Measurements from ENCODE around the gene TPM4. TPM values are rescaled to one million over a fixed set of nuclear protein-coding genes. Genes with fewer than 3 reads are reported as not detected.
A peak's percentile ranks its signal among the peaks of the same experiment; 100 is the strongest.

Gene TPM4
- total RNA-seq, 1 donor from 2014 or later: 283 TPM

GRCh38 chr19:16036941-16037340 is 39.4 kb upstream of the TPM4 start:
- intact Hi-C loops (cut with micrococcal nuclease): no loop called here
- Mint-ChIP-seq H3K36me3 (ENCODE audit: low read depth) (no peaks in the 10 kb centered on the region), H3K4me1 (peaks cover 7% of the 10 kb centered on the region), H3K9me3 (no peaks in the 10 kb centered on the region), H3K27me3 (peaks cover 2% of the 10 kb centered on the region), H3K4me3 (no peak overlapping the region), H3K27ac (no peak overlapping the region)
- no peak for DNase-seq

DNA sequence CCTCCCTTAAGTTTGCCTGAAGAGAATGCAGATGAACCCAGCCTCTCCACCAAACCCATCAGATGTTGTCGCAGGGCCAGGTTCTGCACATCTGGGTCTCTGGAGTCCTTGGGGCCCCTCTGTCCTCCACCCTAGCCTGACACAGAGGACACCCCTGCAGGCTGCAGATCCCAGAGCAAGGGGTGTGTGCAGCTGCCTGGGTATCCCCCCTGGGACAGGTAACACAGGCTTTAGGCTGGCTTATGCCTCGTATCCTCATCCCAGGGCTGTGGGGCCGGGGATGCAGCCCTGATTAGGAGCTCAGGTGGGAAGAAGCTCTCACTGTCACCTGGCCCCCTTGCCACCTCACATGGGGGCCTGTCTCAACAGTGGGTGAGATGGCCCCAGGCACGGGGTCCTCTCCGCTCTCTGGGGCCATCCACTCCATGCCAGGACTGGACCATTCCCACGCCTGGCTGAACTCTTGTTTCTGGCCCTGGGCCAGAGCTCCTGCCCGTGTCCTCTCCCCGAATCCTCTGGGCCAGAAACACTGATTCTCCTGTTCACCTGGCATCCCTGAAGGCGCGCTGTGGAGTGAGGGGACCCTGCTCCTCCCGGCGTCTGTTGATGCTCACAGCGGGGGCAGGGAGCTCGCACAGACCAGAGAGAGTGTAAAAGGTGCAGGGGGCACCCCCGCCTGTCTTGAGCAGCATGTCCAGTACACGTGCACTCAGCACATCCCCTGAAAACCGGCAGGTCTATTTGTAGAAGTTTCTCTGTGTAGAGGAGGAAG is 38.7 kb upstream of the TPM4 start:
- no peak for DNase-seq
- peaks cover 3% of the 10 kb centered on the region for H3K27me3 Mint-ChIP-seq
- no peaks in the 10 kb centered on the region for H3K36me3 Mint-ChIP-seq (ENCODE audit: low read depth)
- H3K9me3 Mint-ChIP-seq: no peaks in the 10 kb centered on the region
- H3K27ac Mint-ChIP-seq: no peak overlapping the region
- intact Hi-C loops (cut with micrococcal nuclease): no loop called here
- H3K4me1 Mint-ChIP-seq: peaks cover 7% of the 10 kb centered on the region
- no peak overlapping the region for H3K4me3 Mint-ChIP-seq

GRCh38 chr19:16038196-16038695 is 38.0 kb upstream of the TPM4 start:
- Mint-ChIP-seq H3K9me3 (no peaks in the 10 kb centered on the region), H3K27me3 (peaks cover 6% of the 10 kb centered on the region), H3K36me3 (ENCODE audit: low read depth) (no peaks in the 10 kb centered on the region), H3K27ac (no peak overlapping the region), H3K4me1 (peaks cover 7% of the 10 kb centered on the region), H3K4me3 (no peak overlapping the region)
- intact Hi-C loops (cut with micrococcal nuclease): no loop called here
- no peak for DNase-seq

- no peaks in the 10 kb centered on the region for H3K9me3 Mint-ChIP-seq
- H3K27ac Mint-ChIP-seq: no peak overlapping the region
- H3K4me3 Mint-ChIP-seq: no peak overlapping the region
These were observed 37.2 kb upstream of the TPM4 start for GRCh38 chr19:16039081-16039480.

DNA sequence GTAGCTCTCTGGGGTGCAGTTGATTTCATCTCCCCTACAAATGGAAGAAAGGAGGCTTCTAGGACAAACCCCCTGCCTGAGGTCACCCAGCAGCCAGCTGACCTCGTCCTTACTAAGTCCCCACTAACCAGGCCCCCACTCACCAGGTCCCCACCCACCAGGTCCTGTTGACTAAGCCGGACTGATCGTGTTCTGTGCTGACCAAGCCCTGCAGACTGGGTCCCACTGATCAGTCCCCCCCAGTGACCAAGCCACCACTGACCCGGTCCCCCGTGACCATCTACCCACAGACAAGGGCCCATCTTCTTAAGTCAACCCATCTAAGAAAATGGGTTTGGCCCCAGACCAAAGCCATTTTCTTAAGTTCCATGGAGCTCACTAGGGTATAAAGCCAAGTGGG is 36.8 kb upstream of the TPM4 start:
- Mint-ChIP-seq H3K9me3 (no peaks in the 10 kb centered on the region), H3K4me1 (peaks cover 7% of the 10 kb centered on the region), H3K36me3 (ENCODE audit: low read depth) (no peaks in the 10 kb centered on the region), H3K27me3 (peaks cover 11% of the 10 kb centered on the region), H3K4me3 (no peak overlapping the region), H3K27ac (no peak overlapping the region)
- DNase-seq: no peak
- intact Hi-C loops (cut with micrococcal nuclease): no loop called here

More at GRCh38 chr19:16039081-16039480, 37.2 kb upstream of the TPM4 start:
- Mint-ChIP-seq H3K27me3 (peaks cover 10% of the 10 kb centered on the region), H3K4me1 (peaks cover 7% of the 10 kb centered on the region), H3K36me3 (ENCODE audit: low read depth) (no peaks in the 10 kb centered on the region)
- DNase-seq: no peak
- intact Hi-C loops (cut with micrococcal nuclease): no loop called here

GRCh38 chr19:16040642-16041041 is 35.7 kb upstream of the TPM4 start:
- intact Hi-C loops (cut with micrococcal nuclease): loop anchor here (1.0 to 10.0 kb wide), 2 partner anchors 142 to 416 kb away; no protein-coding TSS in a partner anchor
- H3K36me3 Mint-ChIP-seq (ENCODE audit: low read depth): no peaks in the 10 kb centered on the region
- peak overlapping the region; percentile 31 for H3K27ac Mint-ChIP-seq
- DNase-seq: no peak
- H3K9me3 Mint-ChIP-seq: no peaks in the 10 kb centered on the region
- peaks cover 7% of the 10 kb centered on the region for H3K4me1 Mint-ChIP-seq
- no peak overlapping the region for H3K4me3 Mint-ChIP-seq
- H3K27me3 Mint-ChIP-seq: peaks cover 13% of the 10 kb centered on the region

- Mint-ChIP-seq H3K4me3 (peak overlapping the region; percentile 62), H3K27ac (no peak overlapping the region), H3K9me3 (no peaks in the 10 kb centered on the region), H3K4me1 (peaks cover 7% of the 10 kb centered on the region), H3K36me3 (ENCODE audit: low read depth) (no peaks in the 10 kb centered on the region), H3K27me3 (peaks cover 13% of the 10 kb centered on the region)
- intact Hi-C loops (cut with micrococcal nuclease): loop anchor here (1.0 to 10.0 kb wide), 2 partner anchors 141 to 417 kb away; no protein-coding TSS in a partner anchor
- peak; percentile 94 for DNase-seq
These were observed 34.9 kb upstream of the TPM4 start for GRCh38 chr19:16041299-16041990.

- intact Hi-C loops (cut with micrococcal nuclease): loop anchor here (1.0 to 10.0 kb wide), 2 partner anchors 140 to 417 kb away; no protein-coding TSS in a partner anchor
- Mint-ChIP-seq H3K4me3 (no peak overlapping the region), H3K27me3 (peaks cover 13% of the 10 kb centered on the region), H3K4me1 (peaks cover 7% of the 10 kb centered on the region), H3K36me3 (ENCODE audit: low read depth) (no peaks in the 10 kb centered on the region), H3K9me3 (no peaks in the 10 kb centered on the region), H3K27ac (no peak overlapping the region)
- no peak for DNase-seq
These were observed 34.3 kb upstream of the TPM4 start for GRCh38 chr19:16041991-16042386.

DNA sequence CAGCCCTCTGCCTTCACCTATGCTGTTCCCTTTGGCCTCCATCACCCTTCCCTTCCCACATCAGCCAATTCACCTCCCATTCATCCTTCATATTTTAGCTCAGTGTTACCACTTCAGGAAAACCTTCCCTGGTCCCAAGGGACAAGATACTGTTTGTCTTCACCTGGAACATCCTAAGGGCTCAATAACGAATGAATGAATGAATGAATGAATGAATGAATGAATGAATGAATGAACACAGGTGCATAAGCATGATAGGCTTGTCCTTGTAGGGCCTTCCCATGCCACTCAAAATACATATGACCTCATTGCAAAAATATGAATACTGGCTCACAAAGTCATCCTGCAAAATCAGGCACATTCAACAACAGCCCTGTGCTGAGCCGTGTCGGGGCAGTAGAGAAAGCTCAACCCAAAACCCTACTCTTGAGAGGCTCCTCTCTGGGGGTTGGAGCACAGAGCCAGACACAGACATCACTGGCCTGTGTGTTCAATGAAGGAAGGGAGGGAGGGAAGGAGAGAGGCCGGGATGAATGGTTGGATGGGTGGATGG is 33.7 kb upstream of the TPM4 start:
- H3K27ac Mint-ChIP-seq: no peak overlapping the region
- no peaks in the 10 kb centered on the region for H3K9me3 Mint-ChIP-seq
- H3K27me3 Mint-ChIP-seq: peaks cover 13% of the 10 kb centered on the region
- H3K36me3 Mint-ChIP-seq (ENCODE audit: low read depth): no peaks in the 10 kb centered on the region
- H3K4me3 Mint-ChIP-seq: no peak overlapping the region
- H3K4me1 Mint-ChIP-seq: peaks cover 7% of the 10 kb centered on the region
- intact Hi-C loops (cut with micrococcal nuclease): loop anchor here (10.0 kb wide), 1 partner anchor 418 kb away; no protein-coding TSS in a partner anchor
- no peak for DNase-seq

GRCh38 chr19:16043156-16043757 is 33.0 kb upstream of the TPM4 start:
- peaks cover 7% of the 10 kb centered on the region for H3K4me1 Mint-ChIP-seq
- H3K36me3 Mint-ChIP-seq (ENCODE audit: low read depth): no peaks in the 10 kb centered on the region
- no peak overlapping the region for H3K4me3 Mint-ChIP-seq
- DNase-seq: no peak
- H3K9me3 Mint-ChIP-seq: no peaks in the 10 kb centered on the region
- intact Hi-C loops (cut with micrococcal nuclease): loop anchor here (10.0 kb wide), 1 partner anchor 418 kb away; no protein-coding TSS in a partner anchor
- no peak overlapping the region for H3K27ac Mint-ChIP-seq
- H3K27me3 Mint-ChIP-seq: peaks cover 13% of the 10 kb centered on the region

DNA sequence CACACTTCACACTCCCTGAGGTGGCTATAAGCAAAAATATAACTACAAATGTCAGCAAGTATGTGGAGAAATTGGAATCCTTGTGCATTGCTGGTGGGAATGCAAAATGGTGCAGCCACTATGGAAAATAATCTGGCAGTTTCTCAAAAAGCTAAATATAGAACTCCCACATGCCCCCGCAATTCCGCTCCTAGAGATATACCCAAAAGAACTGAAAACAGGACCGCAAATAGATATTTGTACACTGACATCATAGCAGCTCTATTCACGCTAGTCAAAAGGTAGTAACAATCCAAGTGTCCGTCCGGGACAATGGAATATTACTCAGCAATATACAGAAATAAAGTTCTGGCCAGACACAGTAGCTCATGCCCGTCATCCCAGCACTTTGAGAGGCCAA is 31.5 kb upstream of the TPM4 start:
- no peak overlapping the region for H3K27ac Mint-ChIP-seq
- peaks cover 13% of the 10 kb centered on the region for H3K27me3 Mint-ChIP-seq
- intact Hi-C loops (cut with micrococcal nuclease): loop anchor here (10.0 kb wide), 1 partner anchor 420 kb away; no protein-coding TSS in a partner anchor
- H3K9me3 Mint-ChIP-seq: no peaks in the 10 kb centered on the region
- H3K4me1 Mint-ChIP-seq: peaks cover 7% of the 10 kb centered on the region
- H3K36me3 Mint-ChIP-seq (ENCODE audit: low read depth): no peaks in the 10 kb centered on the region
- H3K4me3 Mint-ChIP-seq: no peak overlapping the region
- no peak for DNase-seq

DNA sequence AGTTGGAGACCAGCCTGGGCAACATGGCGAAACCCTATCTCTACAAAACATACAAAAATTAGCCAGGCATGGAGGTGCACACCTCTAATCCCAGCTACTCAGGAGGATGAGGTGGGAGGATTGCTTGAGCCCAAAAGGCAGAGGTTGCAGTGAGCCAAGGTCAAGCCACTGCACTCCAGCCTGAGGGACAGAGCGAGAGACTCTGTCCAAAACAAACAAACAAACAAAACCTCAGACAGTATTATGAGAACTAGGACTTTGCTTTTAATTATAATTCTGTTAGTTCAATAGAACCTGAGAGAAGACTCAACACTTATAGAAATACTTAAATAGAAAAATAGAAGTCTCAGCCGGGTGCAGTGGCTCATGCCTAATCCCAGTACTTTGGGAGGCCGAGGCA is 31.1 kb upstream of the TPM4 start:
- Mint-ChIP-seq H3K4me3 (no peak overlapping the region), H3K9me3 (no peaks in the 10 kb centered on the region), H3K27ac (no peak overlapping the region), H3K27me3 (peaks cover 15% of the 10 kb centered on the region), H3K36me3 (ENCODE audit: low read depth) (no peaks in the 10 kb centered on the region), H3K4me1 (peaks cover 7% of the 10 kb centered on the region)
- no peak for DNase-seq
- intact Hi-C loops (cut with micrococcal nuclease): loop anchor here (10.0 kb wide), 1 partner anchor 420 kb away; no protein-coding TSS in a partner anchor

DNA sequence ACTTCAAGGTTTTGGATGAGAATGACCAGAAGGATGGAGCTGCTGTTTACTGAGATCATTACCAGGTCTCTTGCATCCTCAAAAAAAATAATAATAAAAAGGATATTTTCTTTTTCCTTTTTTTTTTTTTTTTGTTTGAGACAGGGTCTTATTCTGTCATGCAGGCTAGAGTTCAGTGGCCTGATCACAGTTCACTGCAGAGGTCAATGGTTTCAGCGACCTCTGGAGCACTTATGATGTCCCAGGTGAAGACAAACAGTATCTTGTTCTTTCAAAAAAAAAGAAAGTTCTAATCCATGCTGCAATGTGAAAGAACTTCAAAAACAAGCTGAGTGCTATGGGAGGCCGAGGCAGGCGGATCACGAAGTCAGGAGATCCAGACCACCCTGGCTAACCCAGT is 30.4 kb upstream of the TPM4 start:
- Mint-ChIP-seq H3K4me3 (no peak overlapping the region), H3K4me1 (peaks cover 5% of the 10 kb centered on the region), H3K27me3 (peaks cover 16% of the 10 kb centered on the region), H3K36me3 (ENCODE audit: low read depth) (no peaks in the 10 kb centered on the region), H3K9me3 (no peaks in the 10 kb centered on the region), H3K27ac (no peak overlapping the region)
- intact Hi-C loops (cut with micrococcal nuclease): loop anchor here (10.0 kb wide), 1 partner anchor 421 kb away; no protein-coding TSS in a partner anchor
- no peak for DNase-seq

Measured in activated CD4-positive, alpha-beta T cell treated with anti-CD3 and anti-CD28 coated beads, Interleukin-2, amount 10 ng/mL, durations not matched to agents 24 days and 14 days (primary cell).